Measurements from ENCODE around the gene GPR42. TPM values are rescaled to one million over a fixed set of nuclear protein-coding genes. Genes with fewer than 3 reads are reported as not detected.
"Not testable (repeated sequence)": the region's sequence is repeated elsewhere in the genome, so short reads cannot be mapped to it uniquely, and the experiment has no call there.

The GPR42 gene
- total RNA-seq, 1 donor from 2014 or later: not detected

GRCh38 chr19:35346193-35347052, 24.4 kb upstream of the GPR42 start:
- no peak for DNase-seq (ENCODE audit: extremely low read depth, low read depth, low spot score)

- DNase-seq (ENCODE audit: extremely low read depth, low read depth, low spot score): no peak
Measured at GRCh38 chr19:35347171-35347929, 23.5 kb upstream of the GPR42 start, which contains the start of gene FFAR1. Gene FFAR1, plus strand, starts transcription at chr19:35347902. Its CDS starts 3,650 bp downstream, at chr19:35351552.

- no peak for DNase-seq (ENCODE audit: extremely low read depth, low read depth, low spot score)
Measured at GRCh38 chr19:35347930-35348298, 23.0 kb upstream of the GPR42 start.

- DNase-seq (ENCODE audit: extremely low read depth, low read depth, low spot score): no peak
Measured at GRCh38 chr19:35348911-35349611, 21.8 kb upstream of the GPR42 start.

- no peak for DNase-seq (ENCODE audit: extremely low read depth, low read depth, low spot score)
Measured at GRCh38 chr19:35349614-35350521, 21.0 kb upstream of the GPR42 start.

- DNase-seq (ENCODE audit: extremely low read depth, low read depth, low spot score): no peak
Measured at GRCh38 chr19:35350591-35350990, 20.3 kb upstream of the GPR42 start.

- DNase-seq (ENCODE audit: extremely low read depth, low read depth, low spot score): no peak
Measured at GRCh38 chr19:35351411-35352176, 19.3 kb upstream of the GPR42 start.

GRCh38 chr19:35352177-35352447, 18.8 kb upstream of the GPR42 start:
- DNase-seq (ENCODE audit: extremely low read depth, low read depth, low spot score): no peak

- DNase-seq (ENCODE audit: extremely low read depth, low read depth, low spot score): peak; percentile 36
Measured at GRCh38 chr19:35352448-35353304, 18.2 kb upstream of the GPR42 start.

- DNase-seq (ENCODE audit: extremely low read depth, low read depth, low spot score): no peak
Measured at GRCh38 chr19:35353635-35354034, 17.2 kb upstream of the GPR42 start.

GRCh38 chr19:35354898-35355297, 16.0 kb upstream of the GPR42 start:
- DNase-seq (ENCODE audit: extremely low read depth, low read depth, low spot score): no peak

- no peak for DNase-seq (ENCODE audit: extremely low read depth, low read depth, low spot score)
Measured at GRCh38 chr19:35355791-35356460, 14.9 kb upstream of the GPR42 start.

GRCh38 chr19:35357867-35358573, 12.8 kb upstream of the GPR42 start, which contains the start of gene FFAR3:
Gene FFAR3, plus strand, starts transcription at chr19:35358460. Its CDS starts 431 bp downstream, at chr19:35358891.
- DNase-seq (ENCODE audit: extremely low read depth, low read depth, low spot score): no peak

- DNase-seq (ENCODE audit: extremely low read depth, low read depth, low spot score): not testable (repeated sequence)
Measured at GRCh38 chr19:35358834-35359233, 12.0 kb upstream of the GPR42 start.

- DNase-seq (ENCODE audit: extremely low read depth, low read depth, low spot score): not testable (repeated sequence)
Measured at GRCh38 chr19:35359395-35359794, 11.5 kb upstream of the GPR42 start.

- DNase-seq (ENCODE audit: extremely low read depth, low read depth, low spot score): not testable (repeated sequence)
Measured at GRCh38 chr19:35360081-35360480, 10.8 kb upstream of the GPR42 start.

- no peak for DNase-seq (ENCODE audit: extremely low read depth, low read depth, low spot score)
Measured at GRCh38 chr19:35360880-35361420, 9.9 kb upstream of the GPR42 start.

Measured in glomerular endothelial cell (primary cell).